Putamen (tissue), 1 donor: ENCODE data around the gene NPAS3.

Experiments used
- DNase-seq: peaks from one replicate; pipeline ENCODE4 v3.0.0-alpha.2; 2016; ENCODE audit warnings: low spot score

NPAS3 gene

GRCh38 chr14:33836900-33837577 is 898.4 kb downstream of the NPAS3 start:
- DNase-seq = no peak

DNA sequence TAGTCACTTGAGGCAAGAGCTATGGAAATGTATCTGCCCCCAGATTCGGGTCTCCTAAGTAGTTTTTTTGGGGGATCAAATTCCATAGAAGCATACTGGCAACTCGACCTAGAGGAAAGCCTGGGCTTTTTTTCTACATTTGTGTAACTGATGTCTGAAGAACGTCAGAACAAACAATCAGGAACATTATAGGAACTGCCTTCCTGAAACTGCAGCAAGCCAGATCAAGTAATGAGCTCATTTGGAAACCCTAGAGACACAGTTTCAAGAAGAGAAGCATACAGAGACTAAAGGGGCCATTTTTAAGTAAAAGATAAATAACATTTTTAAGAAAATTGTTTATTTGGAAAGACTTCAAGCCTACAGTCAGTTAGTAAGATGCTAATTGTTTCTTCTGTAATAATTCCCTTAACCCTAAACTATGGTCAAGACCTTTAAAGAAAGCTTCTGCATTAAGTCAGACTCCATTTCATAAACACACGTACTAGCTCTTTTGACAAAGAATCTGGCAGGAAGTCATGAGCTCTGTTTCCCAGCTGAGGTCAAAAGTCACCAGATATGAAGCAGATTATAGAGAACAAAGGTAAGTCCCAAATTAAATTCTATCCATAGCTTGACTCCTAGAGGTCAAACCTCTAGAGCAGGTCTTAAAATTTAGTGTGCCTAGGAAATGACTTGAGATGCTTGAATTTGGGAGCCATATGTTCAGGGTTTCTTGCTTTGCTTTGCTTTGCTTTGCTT is 899.4 kb downstream of the NPAS3 start:
- DNase-seq = no peak

- peak; percentile 76 for DNase-seq
Measured at GRCh38 chr14:33839193-33840076, 900.8 kb downstream of the NPAS3 start.

DNA sequence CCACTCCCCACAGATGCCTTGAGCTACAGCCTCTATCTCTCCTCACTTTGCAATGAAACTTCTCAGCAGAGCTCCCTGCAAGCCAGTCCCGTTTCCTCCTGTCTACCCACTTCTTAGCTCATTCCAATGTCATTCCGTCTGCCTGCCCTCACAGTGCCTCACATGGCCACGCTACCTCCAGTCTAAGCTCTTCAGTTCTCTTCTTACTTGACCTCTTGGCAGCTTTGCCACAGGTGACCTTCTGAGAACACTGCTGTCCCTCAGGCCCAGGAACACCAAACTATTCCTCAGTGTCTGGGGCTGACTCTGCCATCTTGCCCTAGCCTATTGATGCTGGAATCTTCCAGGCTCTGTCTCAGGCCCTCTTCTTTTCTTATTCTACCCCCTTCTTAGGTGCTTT is 902.1 kb downstream of the NPAS3 start:
- DNase-seq = no peak

- no peak for DNase-seq
Measured at GRCh38 chr14:33842299-33842698, 903.6 kb downstream of the NPAS3 start.

GRCh38 chr14:33844118-33844517 is 905.4 kb downstream of the NPAS3 start:
- no peak for DNase-seq

DNA sequence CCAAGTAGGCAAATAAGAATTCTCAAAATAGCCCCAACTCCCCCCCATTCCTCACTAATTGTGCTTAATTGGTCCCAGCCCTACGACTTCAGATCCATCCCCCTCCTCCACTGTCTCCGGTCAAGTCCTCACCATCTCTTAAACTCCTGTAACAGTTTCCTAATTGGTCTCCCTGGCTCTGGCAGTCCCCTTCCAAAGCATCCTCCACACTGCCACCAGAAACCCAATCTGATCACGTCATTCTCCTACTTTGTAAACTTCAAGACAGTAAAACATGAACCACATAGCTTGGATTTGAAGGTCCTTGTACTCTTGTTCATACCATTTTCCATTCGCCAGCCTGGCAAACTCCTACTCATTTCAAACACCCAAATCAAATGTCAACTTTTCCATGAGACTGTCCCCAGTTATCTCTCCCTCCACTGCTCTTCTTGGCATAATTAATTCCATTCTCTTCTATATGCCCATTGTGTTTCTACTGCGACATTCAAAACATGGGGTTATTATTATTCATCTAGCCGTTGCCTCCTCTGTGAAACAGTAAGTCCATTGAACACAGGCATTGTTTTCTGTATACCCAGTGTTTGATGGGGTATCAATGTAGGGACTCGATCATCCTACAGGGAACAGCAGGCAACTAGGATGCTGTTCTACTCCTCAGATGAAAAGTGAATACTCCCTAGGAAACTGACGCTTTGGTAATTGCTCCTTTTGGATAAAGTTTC is 907.6 kb downstream of the NPAS3 start:
- peak; percentile 92 for DNase-seq

GRCh38 chr14:33847066-33847465 is 908.4 kb downstream of the NPAS3 start:
- DNase-seq = no peak

DNA sequence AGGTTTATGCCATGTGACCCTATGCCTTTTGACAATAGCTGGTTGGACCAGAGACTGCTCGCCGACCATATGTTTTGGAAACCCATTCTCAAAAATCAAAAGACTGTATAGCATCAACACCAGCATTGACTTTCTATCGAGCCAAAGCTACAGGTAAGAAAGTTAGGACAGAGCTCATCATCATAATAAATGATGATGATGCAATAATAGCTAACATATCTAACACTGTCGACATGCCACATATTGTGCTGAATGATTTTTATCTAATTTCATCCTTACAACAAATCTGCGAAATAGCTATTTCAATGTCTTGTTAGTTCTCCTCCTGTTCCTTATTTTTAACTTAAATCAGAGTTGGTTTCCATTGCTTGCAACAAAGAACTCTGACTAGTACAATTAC is 909.3 kb downstream of the NPAS3 start:
- DNase-seq = no peak

DNA sequence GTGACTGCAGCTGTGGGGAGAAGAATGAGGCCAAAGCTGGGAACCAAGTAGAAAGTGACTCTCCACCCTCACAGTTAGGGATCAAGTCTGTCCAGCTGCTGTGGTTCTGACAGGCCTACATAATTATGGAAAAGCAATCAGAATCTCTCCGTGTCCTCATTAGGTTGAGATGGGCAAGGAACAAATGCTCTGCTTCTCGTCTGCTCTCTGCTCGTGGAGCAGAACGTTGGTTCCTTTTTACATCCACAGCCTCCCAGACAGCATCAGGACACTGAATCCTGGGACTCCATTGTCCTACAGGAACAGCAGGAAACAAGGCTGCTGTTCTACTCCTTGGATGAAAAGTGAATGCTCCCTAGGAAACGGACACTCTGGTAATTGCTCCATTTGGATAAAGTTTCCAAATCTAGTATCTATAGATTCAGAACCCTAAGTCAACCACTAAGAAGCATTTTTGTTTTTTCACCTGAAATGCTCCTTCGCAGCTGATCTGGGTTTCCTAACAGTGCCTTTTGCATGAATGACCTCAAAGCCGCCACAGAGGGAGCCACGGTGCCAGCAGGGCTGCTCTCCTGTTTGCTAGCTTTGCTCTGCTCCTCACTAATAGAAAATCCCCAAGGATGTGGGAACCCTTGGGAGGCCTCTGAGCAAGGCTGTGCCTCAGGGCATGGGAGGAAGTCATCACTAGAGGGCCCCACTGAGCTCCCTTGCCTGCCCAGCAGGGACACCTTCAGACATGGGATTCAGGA is 910.2 kb downstream of the NPAS3 start:
- peak; percentile 81 for DNase-seq

GRCh38 chr14:33849455-33849801 is 910.7 kb downstream of the NPAS3 start:
- no peak for DNase-seq

GRCh38 chr14:33850826-33851225 is 912.1 kb downstream of the NPAS3 start:
- DNase-seq = no peak

- no peak for DNase-seq
Measured at GRCh38 chr14:33851366-33851765, 912.7 kb downstream of the NPAS3 start.

GRCh38 chr14:33851931-33852330 is 913.3 kb downstream of the NPAS3 start:
- DNase-seq = no peak
